Neuronal stem cell (in vitro differentiated cells): Measurements from ENCODE around the gene GP2.

ENCODE experiments used
- DNase-seq: peaks from one replicate; pipeline ENCODE4 v3.0.0-alpha.2; 2013; ENCODE audit warnings: low spot score
- H2AFZ ChIP-seq: one replicate; pipeline ENCODE4 v1.6.1; 2013; ENCODE audit warnings: mild to moderate bottlenecking, low read length, inconsistent platforms
- H2AK5ac ChIP-seq: 2 replicates; pipeline ENCODE4 v1.6.1; 2013; ENCODE audit warnings: low read depth, mild to moderate bottlenecking, inconsistent platforms, low read length, moderate library complexity, mixed read lengths
- H2BK120ac ChIP-seq: 2 replicates; pipeline ENCODE4 v1.6.1; 2013; ENCODE audit warnings: low read depth, mild to moderate bottlenecking, inconsistent platforms, low read length, moderate library complexity, mixed read lengths
- H2BK12ac ChIP-seq: one replicate; pipeline ENCODE4 v1.6.1; 2013; ENCODE audit warnings: low read length, inconsistent platforms
- H2BK15ac ChIP-seq: 2 replicates; pipeline ENCODE4 v1.6.1; 2013; ENCODE audit warnings: mild to moderate bottlenecking, low read length, inconsistent platforms, mixed read lengths
- H2BK5ac ChIP-seq: one replicate; pipeline ENCODE4 v1.6.1; 2013; ENCODE audit warnings: inconsistent platforms, mild to moderate bottlenecking, low read length, moderate library complexity
- H3K14ac ChIP-seq: one replicate; pipeline ENCODE4 v1.6.1; 2013; ENCODE audit warnings: low read length, inconsistent platforms
- H3K18ac ChIP-seq: 2 replicates; pipeline ENCODE4 v1.6.1; 2013; ENCODE audit warnings: low read length, inconsistent platforms
- H3K23ac ChIP-seq: 2 replicates; pipeline ENCODE4 v1.6.1; 2013; ENCODE audit warnings: low read depth, mild to moderate bottlenecking, mixed read lengths, low read length, inconsistent platforms; ENCODE audit not compliant: poor library complexity
- H3K27ac ChIP-seq: replicated peaks from 3 replicates; pipeline ENCODE4 v1.5.1; 2013; ENCODE audit warnings: low read length, inconsistent platforms
- H3K27me3 ChIP-seq, 3 experiments: 2 replicates each; pipeline ENCODE4 v1.6.1; 2013; ENCODE audit warnings: low read length in 3 of 3, mild to moderate bottlenecking in 2 of 3, inconsistent platforms in 1 of 3, low read depth in 1 of 3, mixed read lengths in 1 of 3, moderate library complexity in 1 of 3; ENCODE audit not compliant: control insufficient read depth in 3 of 3, insufficient read depth in 3 of 3
- H3K36me3 ChIP-seq, 2 donors: replicated peaks in 1 of 2; 2 replicates each; pipeline ENCODE4 v1.6.1; 2013; ENCODE audit warnings: low read length in 2 of 2; ENCODE audit not compliant: control insufficient read depth in 2 of 2, insufficient read depth in 2 of 2
- H3K4ac ChIP-seq: 2 replicates; pipeline ENCODE4 v1.6.1; 2013; ENCODE audit warnings: inconsistent platforms, mild to moderate bottlenecking, low read length, moderate library complexity
- H3K4me1 ChIP-seq, 2 donors: 1 replicate in 1 of 2; 2 replicates in 1 of 2; pipeline ENCODE4 v1.6.1; 2013; ENCODE audit warnings: low read length in 2 of 2, low read depth in 1 of 2; ENCODE audit not compliant: control insufficient read depth in 2 of 2, insufficient read depth in 1 of 2
- H3K4me2 ChIP-seq: one replicate; pipeline ENCODE4 v1.6.1; 2013; ENCODE audit warnings: mild to moderate bottlenecking, low read length, inconsistent platforms; ENCODE audit not compliant: insufficient read depth, poor library complexity, severe bottlenecking
- H3K4me3 ChIP-seq, 2 donors: 2 replicates each; pipeline ENCODE4 v1.5.1; 2013; ENCODE audit warnings: low read length in 2 of 2, mild to moderate bottlenecking in 2 of 2, inconsistent platforms in 1 of 2, moderate library complexity in 1 of 2
- H3K79me1 ChIP-seq: one replicate; pipeline ENCODE4 v1.6.1; 2013; ENCODE audit warnings: low read depth, mild to moderate bottlenecking, inconsistent platforms, low read length, moderate library complexity
- H3K9ac ChIP-seq: one replicate; pipeline ENCODE4 v1.6.1; 2013; ENCODE audit warnings: mild to moderate bottlenecking, low read depth, low read length, inconsistent platforms; ENCODE audit not compliant: poor library complexity
- H3K9me3 ChIP-seq, 2 donors: replicated peaks in 1 of 2; 2 replicates each; pipeline versions ENCODE3 to v1.6.1; 2013; ENCODE audit warnings: low read length in 2 of 2, mild to moderate bottlenecking in 2 of 2, inconsistent platforms in 1 of 2, low read depth in 1 of 2, mixed read lengths in 1 of 2, moderate library complexity in 1 of 2; ENCODE audit not compliant: control insufficient read depth in 2 of 2, insufficient read depth in 1 of 2
- H4K8ac ChIP-seq: one replicate; pipeline ENCODE4 v1.6.1; 2013; ENCODE audit warnings: low read depth, mild to moderate bottlenecking, inconsistent platforms, low read length, moderate library complexity
- H4K91ac ChIP-seq: one replicate; pipeline ENCODE4 v1.6.1; 2013; ENCODE audit warnings: low read length, low read depth, mild to moderate bottlenecking, inconsistent platforms; ENCODE audit not compliant: poor library complexity
- WGBS, 2 donors: extraction: QIAGEN DNeasy Blood & Tissue Kit; methylation state at CpG; one replicate each; pipeline ENCODE4 v1.1.7; 2013; ENCODE audit warnings: missing lambda C conversion rate in 2 of 2, mixed read lengths in 1 of 2; ENCODE audit not compliant: insufficient read length in 2 of 2, insufficient replicate concordance in 1 of 2; ENCODE audit errors: extremely low coverage in 2 of 2; 5-methylcytosine and 5-hydroxymethylcytosine counted together

Gene GP2

GRCh38 chr16:20306401-20306800, 20.9 kb downstream of the GP2 start:
- no peak overlapping the region for H2BK12ac ChIP-seq
- no peak overlapping the region for H3K27ac ChIP-seq
- H3K27me3 ChIP-seq = no peaks in the 10 kb centered on the region
- no peak overlapping the region for H2BK15ac ChIP-seq
- no peak overlapping the region for H2AFZ ChIP-seq
- no peak overlapping the region for H3K18ac ChIP-seq
- H3K79me1 ChIP-seq = no peaks in the 10 kb centered on the region
- H4K8ac ChIP-seq = no peak overlapping the region
- DNase-seq = no peak
- no peak overlapping the region for H2BK5ac ChIP-seq
- no peaks in the 10 kb centered on the region for H3K9me3 ChIP-seq
- H3K9ac ChIP-seq = no peak overlapping the region
- H3K4me1 ChIP-seq = no peaks in the 10 kb centered on the region
- H4K91ac ChIP-seq = no peak overlapping the region
- H3K14ac ChIP-seq = no peak overlapping the region
- no peak overlapping the region for H2BK120ac ChIP-seq
- no CpG with 5 or more reads among the region's 4 CpGs for WGBS, 2 donors
- no peaks in the 10 kb centered on the region for H3K36me3 ChIP-seq
- no peak overlapping the region for H3K23ac ChIP-seq
- no peak overlapping the region for H3K4me2 ChIP-seq
- H3K4ac ChIP-seq = no peak overlapping the region
- H2AK5ac ChIP-seq = no peak overlapping the region
- no peak overlapping the region for H3K4me3 ChIP-seq

- H3K4me2 ChIP-seq = no peak overlapping the region
- H2AFZ ChIP-seq = no peak overlapping the region
- H4K91ac ChIP-seq = no peak overlapping the region
- no peak overlapping the region for H4K8ac ChIP-seq
- no peak overlapping the region for H3K4ac ChIP-seq
- no peaks in the 10 kb centered on the region for H3K79me1 ChIP-seq
- no peak overlapping the region for H2BK15ac ChIP-seq
- no CpG with 5 or more reads among the region's 4 CpGs for WGBS, 2 donors
- no peak for DNase-seq
- H2BK12ac ChIP-seq = no peak overlapping the region
- H2BK5ac ChIP-seq = no peak overlapping the region
- H3K14ac ChIP-seq = no peak overlapping the region
- H2AK5ac ChIP-seq = no peak overlapping the region
- no peaks in the 10 kb centered on the region for H3K27me3 ChIP-seq
- H2BK120ac ChIP-seq = no peak overlapping the region
- no peak overlapping the region for H3K4me3 ChIP-seq
- no peaks in the 10 kb centered on the region for H3K9me3 ChIP-seq
- no peak overlapping the region for H3K23ac ChIP-seq
- no peak overlapping the region for H3K18ac ChIP-seq
- H3K27ac ChIP-seq = no peak overlapping the region
- no peak overlapping the region for H3K9ac ChIP-seq
- H3K4me1 ChIP-seq = no peaks in the 10 kb centered on the region
- no peaks in the 10 kb centered on the region for H3K36me3 ChIP-seq
Measured at GRCh38 chr16:20303012-20303411, 24.3 kb downstream of the GP2 start.

- Histone ChIP-seq H3K4ac (no peak overlapping the region), H3K18ac (no peak overlapping the region), H2BK12ac (no peak overlapping the region), H2BK15ac (no peak overlapping the region), H2AK5ac (no peak overlapping the region), H3K4me1 (no peaks in the 10 kb centered on the region), H2BK5ac (no peak overlapping the region), H3K4me2 (no peak overlapping the region), H3K4me3 (no peak overlapping the region), H3K23ac (no peak overlapping the region), H3K36me3 (no peaks in the 10 kb centered on the region), H3K27ac (no peak overlapping the region), H2AFZ (no peak overlapping the region), H4K8ac (no peak overlapping the region), H3K9ac (no peak overlapping the region), H3K9me3 (no peaks in the 10 kb centered on the region), H4K91ac (no peak overlapping the region), H3K27me3 (no peaks in the 10 kb centered on the region), H3K14ac (no peak overlapping the region), H2BK120ac (no peak overlapping the region), H3K79me1 (no peaks in the 10 kb centered on the region)
- no CpG with 5 or more reads among the region's 5 CpGs for WGBS, 2 donors
- no peak for DNase-seq
Measured at GRCh38 chr16:20302389-20302788, 24.9 kb downstream of the GP2 start.

GRCh38 chr16:20301840-20302239, 25.5 kb downstream of the GP2 start:
- no peak overlapping the region for H3K4ac ChIP-seq
- WGBS, 2 donors = no CpG with 5 or more reads among the region's 5 CpGs
- H3K23ac ChIP-seq = no peak overlapping the region
- H3K18ac ChIP-seq = no peak overlapping the region
- no peaks in the 10 kb centered on the region for H3K79me1 ChIP-seq
- H3K14ac ChIP-seq = no peak overlapping the region
- no peak overlapping the region for H3K27ac ChIP-seq
- H2BK12ac ChIP-seq = no peak overlapping the region
- H2AFZ ChIP-seq = no peak overlapping the region
- no peaks in the 10 kb centered on the region for H3K9me3 ChIP-seq
- no peaks in the 10 kb centered on the region for H3K36me3 ChIP-seq
- no peak overlapping the region for H2AK5ac ChIP-seq
- H4K91ac ChIP-seq = no peak overlapping the region
- no peak overlapping the region for H2BK15ac ChIP-seq
- no peak for DNase-seq
- H3K27me3 ChIP-seq = no peaks in the 10 kb centered on the region
- no peaks in the 10 kb centered on the region for H3K4me1 ChIP-seq
- no peak overlapping the region for H3K4me2 ChIP-seq
- H2BK5ac ChIP-seq = no peak overlapping the region
- H3K9ac ChIP-seq = no peak overlapping the region
- H3K4me3 ChIP-seq = no peak overlapping the region
- H4K8ac ChIP-seq = no peak overlapping the region
- no peak overlapping the region for H2BK120ac ChIP-seq
